Lower leg skin (tissue), 4 donors: ENCODE data around the gene EHF. TPM values are rescaled to one million over a fixed set of nuclear protein-coding genes. Genes with fewer than 3 reads are reported as not detected.

ENCODE experiments used
- DNase-seq, 2 donors: peaks; one replicate each; pipeline ENCODE4 v3.0.0-alpha.2; 2019; ENCODE audit warnings: low spot score in 2 of 2
- H3K4me3 ChIP-seq: fragments of 200-600 bp; sonication (generic); 2 replicates; pipeline ENCODE4 v1.5.1; 2017; ENCODE audit warnings: mild to moderate bottlenecking, low read depth; ENCODE audit not compliant: poor library complexity, severe bottlenecking
- POLR2A ChIP-seq, 2 donors: fragments of 450-650 bp; IDR thresholded peaks; one replicate each; pipeline ENCODE4 v1.6.1; 2016 to 2017; ENCODE audit warnings: antibody characterized with exemption in 2 of 2, mild to moderate bottlenecking in 1 of 2, moderate library complexity in 1 of 2
- WGBS, 2 donors: methylation state at CpG; one replicate each; pipeline ENCODE4 v1.1.5; 2018; 5-methylcytosine and 5-hydroxymethylcytosine counted together
- intact Hi-C: fragments of 100-400 bp; cut with DNase I; formaldehyde crosslinking; loops from one replicate; pipeline ENCODE4 v1.15.0; 2023; ENCODE audit warnings: low total_unique reads
- total RNA-seq, 4 donors: library from RNA; depleted of rRNA; stranded (reverse); fragments of >200 nt; gene quantifications; one replicate each; pipeline ENCODE4 v1.1.0, GENCODE V29; 2016
- TF ChIP-seq, protein P1 (sequence below), 3 donors: fragments of 450-650 bp; IDR thresholded peaks; one replicate each; pipeline ENCODE4 v1.5.1; 2016; ENCODE audit warnings: antibody characterized with exemption in 3 of 3, mild to moderate bottlenecking in 3 of 3, moderate library complexity in 2 of 3

Gene EHF
- total RNA-seq, 4 donors from 2014 or later = 58.2 to 130 (median 86.3) TPM

DNA sequence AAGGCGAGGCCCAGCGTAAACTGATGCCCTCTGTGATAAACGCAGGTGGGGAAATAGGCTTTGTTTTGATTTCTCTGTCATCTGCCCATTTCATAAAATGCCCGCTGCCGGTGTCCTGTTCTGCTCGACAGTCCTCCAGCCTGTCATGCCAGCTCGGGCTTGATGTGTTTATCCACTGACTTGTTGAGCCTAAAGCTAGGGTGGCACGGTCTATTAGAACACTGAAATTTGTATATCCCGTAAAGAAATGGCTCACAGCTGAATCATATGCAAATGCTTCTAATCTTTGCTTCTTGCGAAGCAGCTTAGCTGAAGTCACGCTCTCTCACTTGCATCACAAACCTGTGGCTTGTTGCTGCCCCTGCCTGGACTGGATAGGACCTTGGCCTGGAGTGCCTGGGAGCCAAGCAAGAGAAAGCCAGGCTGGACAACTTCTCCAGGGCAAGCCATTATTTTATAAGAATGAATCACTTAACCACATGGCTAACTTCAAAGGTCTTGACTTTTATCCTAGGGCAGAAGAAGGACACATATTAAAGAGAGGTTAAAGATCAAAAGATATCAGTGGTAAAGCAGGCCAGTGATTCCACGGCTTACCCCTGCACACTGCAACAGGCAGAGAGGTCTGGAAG lies 33.1 kb downstream of the EHF start:
- no peak for TF ChIP-seq POLR2A (IDR thresholded peaks at IDR 0.05)
- TF ChIP-seq, protein P1, sequence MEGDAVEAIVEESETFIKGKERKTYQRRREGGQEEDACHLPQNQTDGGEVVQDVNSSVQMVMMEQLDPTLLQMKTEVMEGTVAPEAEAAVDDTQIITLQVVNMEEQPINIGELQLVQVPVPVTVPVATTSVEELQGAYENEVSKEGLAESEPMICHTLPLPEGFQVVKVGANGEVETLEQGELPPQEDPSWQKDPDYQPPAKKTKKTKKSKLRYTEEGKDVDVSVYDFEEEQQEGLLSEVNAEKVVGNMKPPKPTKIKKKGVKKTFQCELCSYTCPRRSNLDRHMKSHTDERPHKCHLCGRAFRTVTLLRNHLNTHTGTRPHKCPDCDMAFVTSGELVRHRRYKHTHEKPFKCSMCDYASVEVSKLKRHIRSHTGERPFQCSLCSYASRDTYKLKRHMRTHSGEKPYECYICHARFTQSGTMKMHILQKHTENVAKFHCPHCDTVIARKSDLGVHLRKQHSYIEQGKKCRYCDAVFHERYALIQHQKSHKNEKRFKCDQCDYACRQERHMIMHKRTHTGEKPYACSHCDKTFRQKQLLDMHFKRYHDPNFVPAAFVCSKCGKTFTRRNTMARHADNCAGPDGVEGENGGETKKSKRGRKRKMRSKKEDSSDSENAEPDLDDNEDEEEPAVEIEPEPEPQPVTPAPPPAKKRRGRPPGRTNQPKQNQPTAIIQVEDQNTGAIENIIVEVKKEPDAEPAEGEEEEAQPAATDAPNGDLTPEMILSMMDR (IDR thresholded peaks at IDR 0.05) = no peak
- 53 to 58% methylated on average over 12 of the region's 12 CpGs for WGBS, 2 donors
- no peak overlapping the region for H3K4me3 ChIP-seq
- intact Hi-C loops = no loop called here
- peak in 1 of 2 donors; percentile 49 for DNase-seq

DNA sequence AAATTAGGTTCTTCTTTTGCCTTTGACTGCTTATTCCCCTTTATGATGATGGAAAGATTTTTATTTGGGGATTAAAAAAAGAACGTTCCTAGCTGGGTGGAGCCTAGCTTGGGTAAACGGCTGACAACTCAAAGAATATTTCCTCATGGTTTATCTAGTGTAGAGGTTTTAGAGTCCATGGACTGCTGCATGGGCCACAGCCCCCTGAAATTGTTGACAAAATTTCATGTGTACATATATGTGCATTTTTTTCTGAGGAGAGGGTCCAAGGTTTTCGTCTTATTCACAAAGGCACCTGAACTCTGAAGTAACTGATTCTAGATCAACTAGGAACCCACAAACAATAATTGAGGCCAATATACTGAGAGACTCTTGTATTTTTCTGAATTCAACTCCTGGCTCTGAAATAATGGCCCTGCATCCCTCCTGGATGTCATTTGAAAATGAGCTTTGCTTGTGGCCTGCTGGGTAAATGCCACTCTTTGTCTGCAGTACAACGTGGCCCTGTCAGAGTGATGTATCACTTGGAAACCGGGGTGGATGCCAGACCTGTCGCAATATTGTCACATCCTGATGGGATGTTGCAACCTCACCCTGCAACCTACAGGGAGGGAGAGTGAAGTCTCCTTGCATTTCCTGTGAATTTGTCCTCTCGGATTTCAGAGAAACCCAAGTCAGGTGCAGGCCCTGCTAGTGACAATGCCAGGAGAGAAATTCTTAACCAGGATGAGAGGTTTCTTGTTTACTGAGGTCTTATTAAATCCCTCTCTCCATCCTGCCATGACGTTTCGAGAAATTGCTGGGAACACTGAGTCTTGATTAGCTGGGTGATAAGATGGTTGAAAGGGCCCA lies 33.8 kb downstream of the EHF start:
- DNase-seq = peak; percentile 89 to 95
- 27 to 31% methylated on average over 9 of the region's 9 CpGs for WGBS, 2 donors
- intact Hi-C loops = no loop called here

DNA sequence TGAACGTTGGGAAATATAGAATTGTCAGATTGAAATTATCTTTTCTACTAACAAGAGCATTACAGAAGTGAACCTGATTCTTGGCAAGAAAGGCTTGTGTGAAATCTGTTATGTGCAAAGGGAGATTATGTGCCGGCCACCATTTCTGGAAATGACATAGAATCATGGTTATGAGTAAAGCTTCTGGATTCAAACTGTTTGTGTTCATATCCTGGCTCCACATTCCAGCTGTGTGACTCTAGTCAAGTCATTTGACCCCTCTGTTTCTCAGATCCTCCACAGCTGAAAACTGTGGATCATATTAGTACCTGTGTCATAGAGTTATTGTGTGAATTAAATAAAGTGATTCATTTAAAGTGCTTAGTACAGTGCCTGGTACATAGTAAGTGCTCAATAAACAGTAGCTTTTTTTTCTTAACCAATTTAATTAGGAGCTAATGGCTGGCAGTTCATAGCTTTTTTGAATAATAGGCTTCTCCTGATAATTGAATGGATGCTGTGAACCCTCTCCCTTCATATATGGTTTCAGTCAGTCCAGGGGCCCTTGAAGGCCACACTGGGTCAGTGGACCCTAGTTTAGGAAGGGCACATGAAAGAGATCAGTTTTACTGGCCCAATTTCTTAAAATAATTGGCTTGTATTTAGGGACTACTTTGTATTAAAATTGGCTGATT lies 34.6 kb downstream of the EHF start:
- intact Hi-C loops = no loop called here
- no peak for DNase-seq
- TF ChIP-seq, protein P1 (IDR thresholded peaks at IDR 0.05) = no peak
- no peak for TF ChIP-seq POLR2A (IDR thresholded peaks at IDR 0.05)
- WGBS, 2 donors = 46 to 47% methylated on average over 2 of the region's 2 CpGs
- no peak overlapping the region for H3K4me3 ChIP-seq

More for the DNA sequence above, 33.8 kb downstream of the EHF start:
- no peak for TF ChIP-seq POLR2A (IDR thresholded peaks at IDR 0.05)
- TF ChIP-seq, protein P1 (IDR thresholded peaks at IDR 0.05) = no peak
- no peak overlapping the region for H3K4me3 ChIP-seq

DNA sequence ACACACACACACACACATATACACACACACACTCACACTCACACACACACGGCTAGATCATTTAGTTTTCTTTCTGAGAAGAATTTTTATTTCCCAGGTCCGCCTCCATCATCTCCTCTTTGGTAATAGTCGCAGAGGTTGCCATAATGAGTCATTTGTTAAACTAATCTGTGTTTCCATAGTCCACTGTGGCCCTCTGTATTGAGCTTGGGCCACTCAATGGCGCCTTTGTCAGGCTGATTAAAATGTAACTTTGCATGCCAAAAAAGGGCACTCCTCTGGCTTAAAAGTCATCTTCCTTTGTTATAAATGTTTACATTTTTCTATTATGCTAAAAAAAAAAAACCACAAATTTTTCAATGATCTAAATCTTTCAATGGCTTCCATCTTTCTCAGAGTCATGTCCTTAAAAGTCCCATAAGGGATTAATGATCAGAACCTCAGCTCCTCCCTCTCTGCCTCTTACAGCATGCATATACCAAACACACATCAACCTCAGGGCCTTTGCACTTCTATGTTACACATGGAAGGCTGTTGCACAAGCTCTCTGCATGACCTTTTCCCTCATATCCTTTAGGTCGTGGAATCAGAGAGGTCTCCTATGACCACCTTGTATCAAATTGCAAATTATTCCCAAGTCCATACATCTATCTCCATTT lies 35.3 kb downstream of the EHF start:
- DNase-seq = no peak
- H3K4me3 ChIP-seq = no peak overlapping the region
- TF ChIP-seq, protein P1 (IDR thresholded peaks at IDR 0.05) = no peak
- no peak for TF ChIP-seq POLR2A (IDR thresholded peaks at IDR 0.05)
- intact Hi-C loops = no loop called here
- WGBS, 2 donors = 82 to 83% methylated on average over 5 of the region's 5 CpGs

DNA sequence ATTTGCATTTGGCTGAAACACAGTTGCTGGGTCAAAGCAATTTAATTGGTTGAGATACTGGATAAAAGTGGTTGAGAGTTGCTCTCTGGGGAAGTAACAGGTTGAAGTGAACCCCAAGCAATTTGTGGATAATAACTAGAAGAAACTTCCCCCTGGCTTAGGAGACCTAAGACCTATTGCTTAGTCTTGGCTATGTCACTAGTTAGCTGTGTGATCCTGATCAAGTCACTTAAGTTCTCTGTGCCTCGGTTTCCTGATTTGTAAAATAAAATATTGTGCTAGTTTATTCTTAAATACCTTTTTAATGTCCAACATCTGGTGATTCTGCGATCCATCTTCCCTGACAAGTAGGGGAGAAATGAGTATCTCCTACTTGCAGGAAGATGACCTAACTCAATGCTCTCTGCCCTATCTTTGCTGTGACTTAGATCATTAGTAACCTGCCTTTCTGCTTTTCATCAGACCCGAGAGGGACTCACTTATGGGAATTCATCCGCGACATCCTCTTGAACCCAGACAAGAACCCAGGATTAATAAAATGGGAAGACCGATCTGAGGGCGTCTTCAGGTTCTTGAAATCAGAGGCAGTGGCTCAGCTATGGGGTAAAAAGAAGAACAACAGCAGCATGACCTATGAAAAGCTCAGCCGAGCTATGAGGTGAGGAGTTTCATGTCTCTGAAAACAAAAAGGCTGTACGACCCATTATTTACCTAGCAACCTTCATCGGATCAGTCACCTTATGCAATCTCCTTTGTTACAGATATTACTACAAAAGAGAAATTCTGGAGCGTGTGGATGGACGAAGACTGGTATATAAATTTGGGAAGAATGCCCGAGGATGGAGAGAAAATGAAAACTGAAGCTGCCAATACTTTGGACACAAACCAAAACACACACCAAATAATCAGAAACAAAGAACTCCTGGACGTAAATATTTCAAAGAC lies 37.5 kb downstream of the EHF start:
- 87% methylated on average over 14 of the region's 14 CpGs for WGBS, 2 donors
- TF ChIP-seq POLR2A (IDR thresholded peaks at IDR 0.05) = no peak
- TF ChIP-seq, protein P1 (IDR thresholded peaks at IDR 0.05) = no peak
- no peak for DNase-seq
- H3K4me3 ChIP-seq = no peak overlapping the region
- intact Hi-C loops = no loop called here
